H4 (cell line): ENCODE results near the gene ERBB4. TPM values are rescaled to one million over a fixed set of nuclear protein-coding genes. Genes with fewer than 3 reads are reported as not detected.
A peak's percentile ranks its signal among the peaks of the same experiment; 100 is the strongest.

Source experiments
- DNase-seq: peaks from one replicate; pipeline ENCODE4 v3.0.0-alpha.2; 2015; ENCODE audit warnings: low spot score
- total RNA-seq: library from RNA; depleted of rRNA; stranded (reverse); fragments of >200 nt; shearing (Covaris generic); gene quantifications from 2 replicates; pipeline ENCODE4 v1.2.3, GENCODE V29; 2014

ERBB4 gene
- total RNA-seq, 1 experiment from 2014 or later: 0.33 TPM

DNA sequence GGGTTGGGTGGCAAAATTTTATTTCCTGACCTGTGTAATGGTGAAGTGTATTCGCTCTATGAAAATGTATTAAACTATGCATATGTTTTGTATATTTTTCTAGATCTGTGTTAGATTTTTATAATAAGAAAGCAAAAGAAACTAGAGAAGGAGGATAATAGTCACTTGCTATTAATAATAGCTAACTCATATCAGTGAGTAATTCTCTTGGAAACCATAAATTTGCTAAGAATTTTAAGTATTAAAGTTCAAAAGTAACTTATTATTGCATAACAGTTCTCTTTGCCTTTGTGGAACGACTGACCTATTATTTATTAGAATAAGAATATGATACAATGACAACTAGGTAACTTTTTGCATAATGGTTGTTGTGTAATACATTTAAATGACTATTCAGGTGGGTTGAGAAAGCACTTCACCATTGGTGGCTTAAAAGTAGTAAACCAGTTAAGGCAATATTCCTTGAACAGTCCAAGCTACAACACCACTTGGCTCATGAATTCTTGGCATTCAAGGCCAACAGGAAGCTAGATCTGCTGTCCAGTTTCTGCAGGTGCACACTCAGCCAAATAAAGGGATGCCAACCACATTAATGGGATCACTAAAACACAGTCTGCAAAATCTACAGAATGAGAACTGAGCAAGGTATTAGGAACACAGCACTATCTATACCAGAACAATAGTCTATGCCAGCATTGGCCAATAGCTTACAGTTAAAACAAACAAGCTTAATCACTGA is 1060.9 kb downstream of the ERBB4 start:
- no peak for DNase-seq

GRCh38 chr2:211473116-211473515 is 1065.5 kb downstream of the ERBB4 start:
- DNase-seq: no peak

DNA sequence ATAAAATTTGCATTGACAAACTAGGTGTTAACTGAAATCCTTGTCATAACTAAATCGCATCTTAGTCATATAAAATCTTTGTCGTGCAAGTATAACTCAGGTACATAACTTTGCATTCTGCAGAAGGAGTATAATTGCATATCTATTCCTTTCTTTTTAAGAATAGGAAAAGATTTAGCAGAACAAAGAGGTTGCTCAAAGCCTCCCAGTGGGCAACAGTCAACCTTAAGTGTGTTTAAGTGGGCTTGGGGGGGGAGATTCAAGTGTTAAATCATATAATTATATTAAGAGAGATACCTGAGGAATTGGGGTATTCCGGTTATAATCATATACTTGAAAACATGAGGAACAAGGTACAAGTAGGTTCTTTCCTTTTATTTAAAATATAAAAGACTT is 1068.9 kb downstream of the ERBB4 start:
- no peak for DNase-seq

- DNase-seq: no peak
Observed at GRCh38 chr2:211468877-211469663, 1069.5 kb downstream of the ERBB4 start.

GRCh38 chr2:211468217-211468616 is 1070.4 kb downstream of the ERBB4 start:
- DNase-seq: no peak

DNA sequence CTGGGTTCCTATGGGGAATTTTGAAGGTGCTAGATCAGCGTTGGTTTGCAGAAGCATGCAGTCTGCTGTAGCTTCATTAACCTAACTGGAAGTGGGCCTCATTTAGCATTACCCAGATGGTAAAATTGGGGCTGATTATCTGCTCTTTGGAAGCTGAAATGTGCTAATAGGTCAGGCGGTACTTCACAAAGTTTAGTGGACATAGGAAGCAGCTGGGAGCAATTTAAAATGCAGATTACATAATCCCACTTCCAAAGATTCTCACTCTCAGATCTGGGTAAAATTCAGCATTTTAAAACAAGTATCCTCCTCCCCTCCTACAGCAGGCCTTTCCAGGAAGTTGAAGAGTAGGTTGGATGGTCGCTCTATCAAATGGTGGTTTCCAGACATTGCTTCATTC is 1075.2 kb downstream of the ERBB4 start:
- no peak for DNase-seq

- DNase-seq: no peak
Observed at GRCh38 chr2:211458974-211459373, 1079.6 kb downstream of the ERBB4 start.

- no peak for DNase-seq
Observed at GRCh38 chr2:211457325-211457724, 1081.3 kb downstream of the ERBB4 start.

DNA sequence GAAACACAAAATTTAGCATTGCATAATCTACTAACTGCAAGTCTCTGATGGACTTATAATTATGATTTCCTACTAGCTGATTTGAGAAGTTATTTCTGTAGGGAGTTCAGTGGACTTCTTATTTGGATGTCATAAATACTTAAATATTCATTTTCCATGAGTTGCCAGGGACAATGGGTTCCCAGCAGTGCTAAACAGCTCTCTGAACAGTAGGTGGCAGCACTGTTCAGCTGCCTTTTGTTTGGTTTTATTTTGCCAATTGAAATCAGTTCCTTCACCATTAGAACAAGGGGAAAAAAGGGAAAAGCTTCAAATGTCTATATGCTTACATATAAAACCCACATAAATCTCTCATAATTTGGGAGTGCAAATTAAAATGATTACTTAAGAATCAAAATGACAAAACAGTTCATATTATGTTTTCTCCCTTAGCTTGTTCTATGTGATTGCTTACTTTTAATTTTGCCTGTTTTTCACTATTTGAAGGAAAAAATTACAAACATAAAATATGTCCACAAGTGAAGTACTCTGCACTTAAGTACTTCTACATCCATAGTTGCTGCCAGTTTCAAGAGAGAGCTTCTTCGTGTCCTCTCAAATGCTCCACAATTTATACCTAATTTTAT is 1083.3 kb downstream of the ERBB4 start:
- peak; percentile 33 for DNase-seq

- DNase-seq: no peak
Observed at GRCh38 chr2:211454679-211455078, 1083.9 kb downstream of the ERBB4 start.

DNA sequence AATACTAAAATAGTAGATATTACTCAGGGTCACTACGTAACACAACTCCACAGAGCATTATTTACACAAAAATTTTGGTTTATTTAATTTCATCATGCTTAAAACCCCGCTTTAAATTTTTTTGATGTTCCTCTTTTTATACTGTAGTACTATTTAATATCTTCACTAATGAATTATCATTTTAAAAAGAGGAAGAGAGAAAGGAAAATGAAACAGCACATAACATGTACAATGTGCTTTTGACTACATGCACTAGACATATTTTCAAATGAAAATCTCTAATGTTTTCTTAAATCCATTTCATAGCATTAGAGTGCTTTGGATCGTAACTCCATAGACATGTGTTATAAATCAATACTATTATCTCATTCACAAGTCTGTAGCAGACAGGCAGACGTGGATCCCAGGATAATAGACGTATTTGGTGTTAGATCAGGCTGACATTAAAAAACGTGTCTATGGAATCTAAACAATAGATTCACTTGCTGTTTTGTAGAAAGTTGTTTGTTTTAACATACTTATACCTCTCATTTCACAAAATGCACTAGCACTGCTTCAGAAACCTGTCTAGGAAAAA is 1085.2 kb downstream of the ERBB4 start:
- DNase-seq: no peak

DNA sequence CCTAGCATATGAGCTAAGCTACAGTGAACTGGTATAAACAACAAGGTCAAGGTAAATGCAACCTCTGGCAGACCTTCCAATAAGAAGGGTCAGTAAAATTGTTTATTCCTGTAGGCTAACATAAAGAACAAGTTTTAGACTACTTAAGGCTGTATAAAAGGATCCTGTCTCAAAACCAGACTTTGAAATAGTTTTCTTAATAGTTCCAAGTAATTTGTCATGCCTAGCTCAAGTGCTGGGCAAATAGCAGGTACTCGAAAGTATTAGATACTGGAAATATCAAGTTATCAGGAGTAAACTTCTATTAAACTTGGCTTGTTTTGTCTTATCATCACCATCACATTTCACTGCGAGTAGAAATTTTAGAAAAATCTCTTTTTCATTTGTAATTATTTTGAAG is 1087.0 kb downstream of the ERBB4 start:
- no peak for DNase-seq

- DNase-seq: no peak
Observed at GRCh38 chr2:211449819-211450218, 1088.8 kb downstream of the ERBB4 start.

DNA sequence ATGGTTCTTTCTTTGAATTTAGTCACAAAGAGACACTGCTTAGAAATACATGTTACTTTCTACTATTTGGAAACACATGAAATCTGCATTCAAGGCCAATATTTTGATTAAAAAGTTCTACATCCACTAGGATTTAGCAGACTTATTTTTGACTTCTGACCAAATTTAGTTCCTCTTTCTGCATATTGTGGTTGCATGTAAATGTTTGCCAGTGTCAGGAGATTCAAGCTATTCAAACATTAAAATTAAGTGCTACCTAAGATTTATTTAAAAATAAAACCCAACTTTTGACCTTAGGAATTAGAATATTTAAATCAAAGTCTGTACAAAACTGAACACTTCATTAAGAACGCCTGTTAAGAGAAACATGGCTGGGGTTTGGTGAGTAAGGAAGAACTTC is 1091.1 kb downstream of the ERBB4 start:
- DNase-seq: no peak

GRCh38 chr2:211440107-211440506 is 1098.5 kb downstream of the ERBB4 start:
- DNase-seq: no peak

GRCh38 chr2:211439011-211439410 is 1099.6 kb downstream of the ERBB4 start:
- DNase-seq: no peak

DNA sequence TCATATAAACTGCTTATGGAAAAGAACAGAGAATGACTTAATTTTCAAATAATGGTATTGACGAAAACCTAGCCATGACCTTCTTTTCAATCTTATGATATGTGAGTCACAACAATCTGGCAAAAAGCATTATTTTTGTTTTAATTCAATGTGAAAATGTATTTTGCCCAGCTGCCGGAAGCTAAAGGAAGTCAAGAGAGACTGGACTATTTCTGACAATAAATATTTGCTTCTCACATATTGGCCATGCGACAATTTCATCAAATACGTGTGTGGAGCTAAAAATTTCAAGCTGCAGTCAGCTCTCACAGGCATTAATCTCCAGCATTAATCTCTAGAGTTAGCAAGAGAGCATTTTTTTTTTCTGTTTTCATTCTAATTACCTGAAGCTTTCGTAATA is 1101.2 kb downstream of the ERBB4 start:
- DNase-seq: no peak

- no peak for DNase-seq
Observed at GRCh38 chr2:211436182-211436581, 1102.4 kb downstream of the ERBB4 start.

GRCh38 chr2:211435331-211435730 is 1103.3 kb downstream of the ERBB4 start:
- no peak for DNase-seq

- no peak for DNase-seq
Observed at GRCh38 chr2:211434773-211435172, 1103.8 kb downstream of the ERBB4 start.

DNA sequence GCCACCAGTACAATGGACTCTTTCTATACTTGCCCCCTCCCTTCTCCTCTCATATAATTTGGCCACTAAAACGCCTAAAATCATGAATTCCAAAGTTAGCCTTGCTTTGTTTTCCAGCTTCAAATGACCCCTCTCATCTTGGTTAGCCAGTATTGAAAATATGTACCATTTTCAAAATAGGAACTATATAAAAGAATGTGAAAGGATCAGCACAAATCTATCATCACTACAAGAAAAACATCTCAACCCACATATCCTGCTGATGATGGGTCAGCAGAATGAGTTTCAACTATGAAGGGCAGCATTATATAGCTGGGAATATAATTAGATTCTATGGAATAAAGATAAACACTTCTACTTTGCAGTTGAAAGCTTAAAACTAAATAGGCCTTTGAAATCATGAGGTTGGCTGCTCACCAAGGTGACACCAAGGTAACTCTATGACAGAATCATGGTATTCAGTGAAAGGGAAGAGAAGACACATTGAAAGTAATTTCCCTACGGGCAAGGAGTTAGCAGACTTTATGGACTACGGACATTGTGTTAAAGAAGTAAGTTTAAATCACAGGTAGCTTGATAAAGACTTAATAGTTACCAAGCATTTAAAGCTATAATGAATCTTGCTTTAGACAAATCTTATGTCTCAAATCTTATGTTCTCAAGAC is 1109.2 kb downstream of the ERBB4 start:
- DNase-seq: no peak

GRCh38 chr2:211426240-211426639 is 1112.4 kb downstream of the ERBB4 start:
- DNase-seq: no peak
